Measurements from ENCODE around the gene EPM2A. TPM values are rescaled to one million over a fixed set of nuclear protein-coding genes. Genes with fewer than 3 reads are reported as not detected.

EPM2A gene
- polyA plus RNA-seq, 1 experiment, result 4.3 TPM

DNA sequence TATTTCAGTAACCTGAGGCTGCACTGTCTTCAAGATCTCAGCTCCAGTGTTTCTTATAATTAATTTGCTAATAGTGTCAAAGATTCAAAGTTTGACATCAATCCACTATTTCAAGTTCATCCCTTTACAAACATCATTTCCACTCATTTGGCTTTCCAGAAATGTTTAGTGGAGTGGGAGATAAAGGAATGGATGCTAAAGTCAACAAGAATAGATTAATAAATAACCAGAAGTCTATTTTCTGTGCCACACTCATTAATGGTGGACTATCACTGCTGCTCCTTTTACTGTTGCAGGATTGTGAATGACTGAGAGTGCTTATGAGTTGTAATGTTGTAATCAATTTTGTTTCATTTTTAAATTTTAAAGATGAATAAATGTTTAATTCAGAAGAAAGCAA, 28.4 kb upstream of the EPM2A start:
- ChIA-PET CTCF (no interaction called here), POLR2A (no interaction called here)
- no peaks in the 10 kb centered on the region for H3K27me3 ChIP-seq (ENCODE audit: control insufficient read depth, insufficient read depth, low read length)
- no peak for DNase-seq (ENCODE audit: low read depth, low spot score)
- H3K9me3 ChIP-seq (ENCODE audit: control insufficient read depth, insufficient read depth, low read length), result no peaks in the 10 kb centered on the region
- no peak overlapping the region for H3K4me3 ChIP-seq (ENCODE audit: low read depth, low read length)
- H3K27ac ChIP-seq (ENCODE audit: low read depth, low read length), result no peak overlapping the region
- no peak for TF ChIP-seq CTCF (IDR thresholded peaks at IDR 0.05; ENCODE audit: low read depth, low read length)

DNA sequence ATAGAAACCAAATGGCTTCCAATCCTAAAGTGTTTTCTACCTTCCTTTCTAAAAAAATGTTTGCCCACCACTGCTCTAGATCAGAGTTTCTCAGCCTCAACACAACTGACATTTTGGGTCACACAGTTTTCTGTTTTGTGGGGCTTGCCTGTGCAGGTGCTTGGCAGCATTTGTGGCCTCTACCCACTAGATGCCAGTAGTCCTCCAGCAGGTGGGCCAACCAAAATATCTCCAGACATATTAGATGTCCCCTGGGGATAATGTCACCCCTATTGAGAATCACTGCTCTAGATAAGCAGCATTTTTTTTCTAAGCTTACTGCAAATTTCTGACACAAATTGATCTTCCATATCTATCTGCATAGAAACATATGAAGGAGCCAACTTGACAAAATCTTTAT, 26.3 kb upstream of the EPM2A start:
- ChIA-PET CTCF (no interaction called here), POLR2A (no interaction called here)
- Histone ChIP-seq H3K9me3 (ENCODE audit: control insufficient read depth, insufficient read depth, low read length) (no peaks in the 10 kb centered on the region), H3K4me3 (ENCODE audit: low read depth, low read length) (no peak overlapping the region), H3K27me3 (ENCODE audit: control insufficient read depth, insufficient read depth, low read length) (no peaks in the 10 kb centered on the region), H3K27ac (ENCODE audit: low read depth, low read length) (no peak overlapping the region)
- no peak for DNase-seq (ENCODE audit: low read depth, low spot score)
- TF ChIP-seq CTCF (IDR thresholded peaks at IDR 0.05; ENCODE audit: low read depth, low read length), result no peak

DNA sequence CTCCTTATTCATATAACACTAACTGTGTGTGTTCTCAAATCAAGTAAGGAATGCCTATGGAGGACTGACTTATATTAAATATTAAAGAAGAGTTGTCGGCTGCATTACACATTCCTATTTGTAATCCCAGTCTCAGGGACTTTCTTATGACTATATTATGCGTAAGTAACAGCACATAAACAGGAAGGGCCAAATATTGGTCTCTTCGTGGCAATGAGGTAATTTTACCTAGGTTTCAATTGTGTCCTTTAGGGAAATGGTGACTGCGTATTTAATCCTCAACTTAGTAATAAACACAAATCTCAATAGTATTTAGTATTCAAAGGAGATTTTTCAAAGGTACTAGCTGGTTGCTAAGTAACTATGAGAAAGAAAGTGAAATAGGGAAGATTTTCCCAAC, 22.8 kb upstream of the EPM2A start:
- no peak overlapping the region for H3K4me3 ChIP-seq (ENCODE audit: low read depth, low read length)
- TF ChIP-seq CTCF (IDR thresholded peaks at IDR 0.05; ENCODE audit: low read depth, low read length), result no peak
- ChIA-PET CTCF (no interaction called here), POLR2A (no interaction called here)
- no peak for DNase-seq (ENCODE audit: low read depth, low spot score)
- no peaks in the 10 kb centered on the region for H3K9me3 ChIP-seq (ENCODE audit: control insufficient read depth, insufficient read depth, low read length)
- H3K27ac ChIP-seq (ENCODE audit: low read depth, low read length), result no peak overlapping the region
- no peaks in the 10 kb centered on the region for H3K27me3 ChIP-seq (ENCODE audit: control insufficient read depth, insufficient read depth, low read length)

DNA sequence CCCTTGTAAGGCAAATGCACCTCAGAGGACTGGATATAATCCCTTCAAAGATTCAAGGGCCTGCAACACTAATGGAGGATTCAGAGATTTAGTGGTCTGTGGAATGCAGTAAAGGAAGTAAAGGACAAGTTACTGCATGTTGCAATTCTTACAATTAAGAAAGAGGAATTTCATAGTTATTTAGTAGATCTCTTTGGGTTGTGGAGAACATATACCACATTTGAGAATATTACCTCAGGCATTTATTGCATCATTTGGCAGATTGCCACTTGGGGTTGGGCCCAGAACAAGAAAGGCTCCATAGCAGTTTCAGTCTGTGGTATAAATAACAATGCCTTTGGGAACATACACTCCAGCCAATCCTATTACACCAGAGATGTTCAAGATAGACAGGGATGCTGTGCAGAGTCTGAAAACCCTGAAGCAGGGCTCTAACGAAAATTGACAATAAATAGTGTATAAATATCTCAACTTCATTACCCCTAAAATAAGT, 20.9 kb upstream of the EPM2A start:
- DNase-seq (ENCODE audit: low read depth, low spot score), result peak; percentile 78
- ChIA-PET CTCF (no interaction called here), POLR2A (no interaction called here)
- Histone ChIP-seq H3K27ac (ENCODE audit: low read depth, low read length) (peak overlapping the region; percentile 34), H3K9me3 (ENCODE audit: control insufficient read depth, insufficient read depth, low read length) (no peaks in the 10 kb centered on the region), H3K4me3 (ENCODE audit: low read depth, low read length) (no peak overlapping the region), H3K27me3 (ENCODE audit: control insufficient read depth, insufficient read depth, low read length) (no peaks in the 10 kb centered on the region)
- TF ChIP-seq CTCF (IDR thresholded peaks at IDR 0.05; ENCODE audit: low read depth, low read length), result no peak

DNA sequence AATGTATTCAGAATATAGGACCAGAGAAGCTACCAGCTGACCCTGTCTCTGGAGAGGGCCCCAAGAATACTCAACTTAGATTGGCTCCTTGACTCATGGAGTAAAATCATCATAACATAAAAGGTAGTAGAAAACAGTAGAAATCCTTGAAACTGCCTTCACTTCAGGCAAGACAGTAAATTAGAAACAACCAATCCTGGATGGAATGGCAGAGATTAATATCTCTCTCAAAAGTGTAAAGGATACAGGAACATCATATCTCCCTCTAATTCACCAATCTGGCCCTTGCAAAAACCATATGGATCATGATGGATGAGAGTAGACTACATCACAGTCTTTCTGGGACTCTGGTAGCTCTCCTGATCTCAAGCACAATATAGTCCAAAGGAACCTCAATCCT, 20.4 kb upstream of the EPM2A start:
- TF ChIP-seq CTCF (IDR thresholded peaks at IDR 0.05; ENCODE audit: low read depth, low read length), result no peak
- H3K4me3 ChIP-seq (ENCODE audit: low read depth, low read length), result no peak overlapping the region
- CTCF ChIA-PET, result no interaction called here
- POLR2A ChIA-PET, result no interaction called here
- DNase-seq (ENCODE audit: low read depth, low spot score), result no peak
- H3K9me3 ChIP-seq (ENCODE audit: control insufficient read depth, insufficient read depth, low read length), result no peaks in the 10 kb centered on the region
- H3K27me3 ChIP-seq (ENCODE audit: control insufficient read depth, insufficient read depth, low read length), result no peaks in the 10 kb centered on the region
- peak overlapping the region; percentile 34 for H3K27ac ChIP-seq (ENCODE audit: low read depth, low read length)
